ENCODE data around the gene POU3F3. TPM values are rescaled to one million over a fixed set of nuclear protein-coding genes. Genes with fewer than 3 reads are reported as not detected.
A peak's percentile ranks its signal among the peaks of the same experiment; 100 is the strongest.

Gene POU3F3
- total and polyA plus RNA-seq, 3 donors from 2014 or later = 0.71 to 1.7 (median 0.96) TPM

- peak overlapping the region in 1 of 2 donors; percentile 20 for H3K4me3 ChIP-seq
- H3K4me1 ChIP-seq = peaks cover 5% of the 10 kb centered on the region
- WGBS, 2 donors = 8 to 9% methylated on average over 8 of the region's 8 CpGs
- H3K36me3 ChIP-seq (ENCODE audit: low read depth, missing control alignments) = no peaks in the 10 kb centered on the region
- no peaks in the 10 kb centered on the region for H3K9me3 ChIP-seq
- no peaks in the 10 kb centered on the region for H3K27me3 ChIP-seq
- TF ChIP-seq POLR2A (IDR thresholded peaks at IDR 0.05) (no peak), CTCF (IDR thresholded peaks at IDR 0.05) (no peak)
- intact Hi-C loops (cut with DNase I; ENCODE audit: low total_unique reads) = no loop called here
- no peak for DNase-seq
- no peak overlapping the region for H3K27ac ChIP-seq
These were observed 9.2 kb downstream of the POU3F3 start for GRCh38 chr2:104863146-104863467.

GRCh38 chr2:104863468-104864279 lies 9.8 kb downstream of the POU3F3 start:
- Histone ChIP-seq H3K27ac (no peak overlapping the region), H3K27me3 (no peaks in the 10 kb centered on the region), H3K9me3 (no peaks in the 10 kb centered on the region), H3K4me1 (peaks cover 5% of the 10 kb centered on the region), H3K4me3 (peak overlapping the region in 1 of 2 donors; percentile 20), H3K36me3 (ENCODE audit: low read depth, missing control alignments) (no peaks in the 10 kb centered on the region)
- DNase-seq = no peak
- TF ChIP-seq POLR2A (IDR thresholded peaks at IDR 0.05) = no peak
- TF ChIP-seq CTCF (IDR thresholded peaks at IDR 0.05) = no peak
- intact Hi-C loops (cut with DNase I; ENCODE audit: low total_unique reads) = no loop called here
- 2 to 3% methylated on average over 7 to 39 of the region's 60 CpGs for WGBS, 2 donors

GRCh38 chr2:104864280-104865095 lies 10.6 kb downstream of the POU3F3 start:
- intact Hi-C loops (cut with DNase I; ENCODE audit: low total_unique reads) = no loop called here
- Histone ChIP-seq H3K27me3 (no peaks in the 10 kb centered on the region), H3K27ac (no peak overlapping the region), H3K36me3 (ENCODE audit: low read depth, missing control alignments) (no peaks in the 10 kb centered on the region), H3K4me1 (peaks cover 5% of the 10 kb centered on the region), H3K4me3 (peak overlapping the region in 1 of 2 donors; percentile 20), H3K9me3 (no peaks in the 10 kb centered on the region)
- DNase-seq = no peak
- TF ChIP-seq CTCF (IDR thresholded peaks at IDR 0.05) (no peak), POLR2A (IDR thresholded peaks at IDR 0.05) (no peak)
- 11 to 19% methylated on average over 12 to 14 of the region's 14 CpGs for WGBS, 2 donors

- no peak for DNase-seq
- Histone ChIP-seq H3K4me3 (no peak overlapping the region), H3K4me1 (peaks cover 5% of the 10 kb centered on the region), H3K27ac (no peak overlapping the region), H3K9me3 (no peaks in the 10 kb centered on the region), H3K27me3 (no peaks in the 10 kb centered on the region), H3K36me3 (ENCODE audit: low read depth, missing control alignments) (no peaks in the 10 kb centered on the region)
- intact Hi-C loops (cut with DNase I; ENCODE audit: low total_unique reads) = no loop called here
- TF ChIP-seq POLR2A (IDR thresholded peaks at IDR 0.05) (no peak), CTCF (IDR thresholded peaks at IDR 0.05) (no peak)
- WGBS, 2 donors = 10 to 17% methylated on average over 2 of the region's 2 CpGs
These were observed 11.2 kb downstream of the POU3F3 start for GRCh38 chr2:104865096-104865470.
